ENCODE measurements around the gene DMBT1. TPM values are rescaled to one million over a fixed set of nuclear protein-coding genes. Genes with fewer than 3 reads are reported as not detected.

The DMBT1 gene
- total RNA-seq, 1 donor from 2014 or later, result not detected

DNA sequence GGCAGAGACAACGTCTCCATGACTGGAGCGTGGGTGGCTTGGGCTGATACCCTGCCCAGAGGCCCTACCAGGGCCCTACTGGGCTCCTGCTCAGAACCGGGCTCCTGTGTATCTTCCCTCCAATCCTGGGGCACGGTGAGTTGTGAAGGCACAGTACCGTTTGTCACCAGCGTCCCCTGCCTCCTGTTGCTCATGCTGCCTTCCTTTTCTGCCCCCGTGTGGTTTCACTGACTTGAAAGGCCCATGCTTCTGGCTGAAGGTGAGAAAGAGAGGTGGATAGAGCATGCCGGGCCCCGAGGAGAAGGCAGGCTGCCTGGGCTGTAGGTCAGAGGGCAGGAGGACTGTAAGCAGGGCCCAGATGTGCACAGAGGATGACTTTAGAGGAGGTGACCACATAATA is 9.1 kb upstream of the DMBT1 start:
- DNase-seq (ENCODE audit: low read depth, low spot score), result no peak
- Mint-ChIP-seq H3K9me3 (no peaks in the 10 kb centered on the region), H3K36me3 (ENCODE audit: low read depth) (no peaks in the 10 kb centered on the region), H3K27me3 (ENCODE audit: low read depth) (peaks cover 10% of the 10 kb centered on the region), H3K4me1 (no peaks in the 10 kb centered on the region), H3K4me3 (no peak overlapping the region), H3K27ac (ENCODE audit: unreplicated experiment) (peak overlapping the region; percentile 35)
- TF ChIP-seq, protein P1, sequence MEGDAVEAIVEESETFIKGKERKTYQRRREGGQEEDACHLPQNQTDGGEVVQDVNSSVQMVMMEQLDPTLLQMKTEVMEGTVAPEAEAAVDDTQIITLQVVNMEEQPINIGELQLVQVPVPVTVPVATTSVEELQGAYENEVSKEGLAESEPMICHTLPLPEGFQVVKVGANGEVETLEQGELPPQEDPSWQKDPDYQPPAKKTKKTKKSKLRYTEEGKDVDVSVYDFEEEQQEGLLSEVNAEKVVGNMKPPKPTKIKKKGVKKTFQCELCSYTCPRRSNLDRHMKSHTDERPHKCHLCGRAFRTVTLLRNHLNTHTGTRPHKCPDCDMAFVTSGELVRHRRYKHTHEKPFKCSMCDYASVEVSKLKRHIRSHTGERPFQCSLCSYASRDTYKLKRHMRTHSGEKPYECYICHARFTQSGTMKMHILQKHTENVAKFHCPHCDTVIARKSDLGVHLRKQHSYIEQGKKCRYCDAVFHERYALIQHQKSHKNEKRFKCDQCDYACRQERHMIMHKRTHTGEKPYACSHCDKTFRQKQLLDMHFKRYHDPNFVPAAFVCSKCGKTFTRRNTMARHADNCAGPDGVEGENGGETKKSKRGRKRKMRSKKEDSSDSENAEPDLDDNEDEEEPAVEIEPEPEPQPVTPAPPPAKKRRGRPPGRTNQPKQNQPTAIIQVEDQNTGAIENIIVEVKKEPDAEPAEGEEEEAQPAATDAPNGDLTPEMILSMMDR (conservative IDR thresholded peaks at IDR 0.05), result no peak

- Mint-ChIP-seq H3K36me3 (ENCODE audit: low read depth) (no peaks in the 10 kb centered on the region), H3K4me3 (no peak overlapping the region), H3K4me1 (no peaks in the 10 kb centered on the region), H3K27me3 (ENCODE audit: low read depth) (peaks cover 21% of the 10 kb centered on the region), H3K9me3 (no peaks in the 10 kb centered on the region), H3K27ac (ENCODE audit: unreplicated experiment) (no peak overlapping the region)
- no peak for DNase-seq (ENCODE audit: low read depth, low spot score)
- TF ChIP-seq, protein P1 (conservative IDR thresholded peaks at IDR 0.05), result no peak
Observed at GRCh38 chr10:122553341-122553740, 7.2 kb upstream of the DMBT1 start.

GRCh38 chr10:122554131-122555036 is 6.2 kb upstream of the DMBT1 start:
- TF ChIP-seq, protein P1 (conservative IDR thresholded peaks at IDR 0.05), result no peak
- no peaks in the 10 kb centered on the region for H3K36me3 Mint-ChIP-seq (ENCODE audit: low read depth)
- H3K27me3 Mint-ChIP-seq (ENCODE audit: low read depth), result peaks cover 30% of the 10 kb centered on the region
- no peak for DNase-seq (ENCODE audit: low read depth, low spot score)
- H3K27ac Mint-ChIP-seq (ENCODE audit: unreplicated experiment), result no peak overlapping the region
- H3K4me1 Mint-ChIP-seq, result no peaks in the 10 kb centered on the region
- no peaks in the 10 kb centered on the region for H3K9me3 Mint-ChIP-seq
- H3K4me3 Mint-ChIP-seq, result no peak overlapping the region

DNA sequence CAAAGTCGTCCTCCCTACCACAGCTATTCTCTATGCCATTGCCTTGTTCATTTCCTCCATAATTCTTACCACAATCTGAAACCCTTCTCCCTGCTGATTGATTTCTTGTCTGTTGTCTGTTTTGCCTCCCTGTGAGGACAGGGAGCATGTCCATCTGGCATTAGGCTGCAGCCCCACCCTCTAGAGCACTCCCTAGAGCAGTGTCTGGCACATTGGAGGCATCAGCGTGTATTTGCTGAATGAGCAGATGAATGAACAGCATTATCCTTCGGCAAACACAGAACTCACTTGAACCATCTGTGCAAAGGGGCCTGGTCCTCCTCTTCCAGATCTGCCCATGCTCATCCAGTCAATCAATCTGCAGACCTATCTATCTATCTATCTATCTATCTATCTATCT is 5.1 kb upstream of the DMBT1 start:
- Mint-ChIP-seq H3K4me3 (no peak overlapping the region), H3K4me1 (no peaks in the 10 kb centered on the region), H3K36me3 (ENCODE audit: low read depth) (no peaks in the 10 kb centered on the region), H3K9me3 (no peaks in the 10 kb centered on the region), H3K27ac (ENCODE audit: unreplicated experiment) (no peak overlapping the region), H3K27me3 (ENCODE audit: low read depth) (peaks cover 41% of the 10 kb centered on the region)
- TF ChIP-seq, protein P1 (conservative IDR thresholded peaks at IDR 0.05), result no peak
- no peak for DNase-seq (ENCODE audit: low read depth, low spot score)

- DNase-seq (ENCODE audit: low read depth, low spot score), result no peak
- Mint-ChIP-seq H3K4me3 (no peak overlapping the region), H3K4me1 (no peaks in the 10 kb centered on the region), H3K36me3 (ENCODE audit: low read depth) (no peaks in the 10 kb centered on the region), H3K9me3 (no peaks in the 10 kb centered on the region), H3K27ac (ENCODE audit: unreplicated experiment) (no peak overlapping the region), H3K27me3 (ENCODE audit: low read depth) (peaks cover 62% of the 10 kb centered on the region)
- TF ChIP-seq, protein P1 (conservative IDR thresholded peaks at IDR 0.05), result no peak
Observed at GRCh38 chr10:122557516-122557915, 3.0 kb upstream of the DMBT1 start.
